Lower leg skin (tissue), 4 donors: ENCODE results near the gene PLEKHH2. TPM values are rescaled to one million over a fixed set of nuclear protein-coding genes. Genes with fewer than 3 reads are reported as not detected.
"Not testable (repeated sequence)": the region's sequence is repeated elsewhere in the genome, so short reads cannot be mapped to it uniquely, and the experiment has no call there.

Source experiments
- DNase-seq, 2 donors: peaks; one replicate each; pipeline ENCODE4 v3.0.0-alpha.2; 2019; ENCODE audit warnings: low spot score in 2 of 2
- H3K4me3 ChIP-seq: fragments of 200-600 bp; sonication (generic); 2 replicates; pipeline ENCODE4 v1.5.1; 2017; ENCODE audit warnings: mild to moderate bottlenecking, low read depth; ENCODE audit not compliant: poor library complexity, severe bottlenecking
- POLR2A ChIP-seq, 2 donors: fragments of 450-650 bp; IDR thresholded peaks; one replicate each; pipeline ENCODE4 v1.6.1; 2016 to 2017; ENCODE audit warnings: antibody characterized with exemption in 2 of 2, mild to moderate bottlenecking in 1 of 2, moderate library complexity in 1 of 2
- WGBS, 2 donors: methylation state at CpG; one replicate each; pipeline ENCODE4 v1.1.5; 2018; 5-methylcytosine and 5-hydroxymethylcytosine counted together
- intact Hi-C: fragments of 100-400 bp; cut with DNase I; formaldehyde crosslinking; loops from one replicate; pipeline ENCODE4 v1.15.0; 2023; ENCODE audit warnings: low total_unique reads
- total RNA-seq, 4 donors: library from RNA; depleted of rRNA; stranded (reverse); fragments of >200 nt; gene quantifications; one replicate each; pipeline ENCODE4 v1.1.0, GENCODE V29; 2016
- TF ChIP-seq, protein P1 (sequence below), 3 donors: fragments of 450-650 bp; IDR thresholded peaks; one replicate each; pipeline ENCODE4 v1.5.1; 2016; ENCODE audit warnings: antibody characterized with exemption in 3 of 3, mild to moderate bottlenecking in 3 of 3, moderate library complexity in 2 of 3

PLEKHH2 gene
- total RNA-seq, 4 donors from 2014 or later: 10.4 to 17.6 (median 15.4) TPM

- WGBS, 2 donors: 46 to 52% methylated on average over 5 of the region's 5 CpGs
- intact Hi-C loops: no loop called here
- no peak overlapping the region for H3K4me3 ChIP-seq
- TF ChIP-seq POLR2A (IDR thresholded peaks at IDR 0.05): no peak
- TF ChIP-seq, protein P1, sequence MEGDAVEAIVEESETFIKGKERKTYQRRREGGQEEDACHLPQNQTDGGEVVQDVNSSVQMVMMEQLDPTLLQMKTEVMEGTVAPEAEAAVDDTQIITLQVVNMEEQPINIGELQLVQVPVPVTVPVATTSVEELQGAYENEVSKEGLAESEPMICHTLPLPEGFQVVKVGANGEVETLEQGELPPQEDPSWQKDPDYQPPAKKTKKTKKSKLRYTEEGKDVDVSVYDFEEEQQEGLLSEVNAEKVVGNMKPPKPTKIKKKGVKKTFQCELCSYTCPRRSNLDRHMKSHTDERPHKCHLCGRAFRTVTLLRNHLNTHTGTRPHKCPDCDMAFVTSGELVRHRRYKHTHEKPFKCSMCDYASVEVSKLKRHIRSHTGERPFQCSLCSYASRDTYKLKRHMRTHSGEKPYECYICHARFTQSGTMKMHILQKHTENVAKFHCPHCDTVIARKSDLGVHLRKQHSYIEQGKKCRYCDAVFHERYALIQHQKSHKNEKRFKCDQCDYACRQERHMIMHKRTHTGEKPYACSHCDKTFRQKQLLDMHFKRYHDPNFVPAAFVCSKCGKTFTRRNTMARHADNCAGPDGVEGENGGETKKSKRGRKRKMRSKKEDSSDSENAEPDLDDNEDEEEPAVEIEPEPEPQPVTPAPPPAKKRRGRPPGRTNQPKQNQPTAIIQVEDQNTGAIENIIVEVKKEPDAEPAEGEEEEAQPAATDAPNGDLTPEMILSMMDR (IDR thresholded peaks at IDR 0.05): no peak
- DNase-seq: no peak
These were observed 48.3 kb downstream of the PLEKHH2 start for GRCh38 chr2:43685357-43685756.

GRCh38 chr2:43689999-43690398 lies 52.9 kb downstream of the PLEKHH2 start:
- intact Hi-C loops: no loop called here
- TF ChIP-seq POLR2A (IDR thresholded peaks at IDR 0.05): no peak
- TF ChIP-seq, protein P1 (IDR thresholded peaks at IDR 0.05): no peak
- no peak for DNase-seq

DNA sequence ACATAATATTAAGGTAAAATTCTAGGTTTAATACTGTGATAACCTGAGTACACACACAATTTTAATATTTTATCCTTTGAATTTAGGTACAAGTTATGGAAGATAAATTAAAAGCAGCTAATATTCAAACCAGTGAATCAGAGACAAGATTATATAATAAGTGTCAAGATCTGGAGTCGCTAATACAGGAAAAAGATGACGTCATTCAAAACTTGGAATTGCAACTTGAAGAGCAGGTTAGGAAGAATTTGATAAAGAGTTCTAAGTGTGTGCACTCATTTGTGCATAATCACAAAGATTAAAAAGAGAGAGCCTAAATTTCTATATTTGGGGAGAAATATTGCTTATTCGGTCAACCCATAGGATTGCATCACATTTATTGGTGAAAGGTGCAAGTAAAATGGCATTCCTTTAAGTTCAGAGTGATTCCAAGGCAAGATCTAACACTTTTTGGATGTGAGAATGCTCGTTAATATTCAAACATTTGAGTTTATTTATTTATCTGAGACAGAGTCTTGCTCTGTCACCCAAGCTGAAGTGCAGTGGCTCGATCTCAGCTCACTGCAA lies 55.5 kb downstream of the PLEKHH2 start:
- intact Hi-C loops: no loop called here
- no peak overlapping the region for H3K4me3 ChIP-seq
- no peak for DNase-seq
- no peak for TF ChIP-seq POLR2A (IDR thresholded peaks at IDR 0.05)
- TF ChIP-seq, protein P1 (IDR thresholded peaks at IDR 0.05): no peak
- 63 to 67% methylated on average over 5 of the region's 5 CpGs for WGBS, 2 donors

More at GRCh38 chr2:43689999-43690398, 52.9 kb downstream of the PLEKHH2 start:
- no peak overlapping the region for H3K4me3 ChIP-seq
- 65 to 86% methylated on average over 2 of the region's 2 CpGs for WGBS, 2 donors

GRCh38 chr2:43698140-43698539 lies 61.1 kb downstream of the PLEKHH2 start:
- H3K4me3 ChIP-seq, DNase-seq, intact Hi-C loops: not testable (repeated sequence)
- WGBS, 2 donors: 95% methylated on average over 6 of the region's 6 CpGs

DNA sequence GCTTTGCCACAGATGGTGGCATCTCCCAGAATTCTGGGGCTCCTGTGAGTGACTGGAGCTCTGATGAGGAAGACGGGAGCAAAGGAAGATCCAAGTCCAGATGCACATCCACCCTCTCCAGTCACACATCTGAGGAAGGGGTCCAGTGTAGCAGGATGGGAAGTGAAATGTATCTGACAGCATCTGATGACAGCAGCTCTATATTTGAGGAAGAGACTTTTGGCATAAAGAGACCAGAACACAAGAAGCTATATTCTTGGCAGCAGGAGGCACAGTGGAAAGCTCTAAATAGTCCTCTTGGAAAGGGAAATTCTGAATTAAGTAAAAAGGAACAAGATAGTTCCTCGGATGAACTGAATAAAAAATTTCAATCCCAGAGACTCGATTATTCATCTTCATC lies 62.7 kb downstream of the PLEKHH2 start:
- no peak overlapping the region for H3K4me3 ChIP-seq
- whole genome bisulfite sequencing, 2 donors: 67% methylated on average over 3 of the region's 3 CpGs
- intact Hi-C loops: no loop called here
- no peak for DNase-seq
- TF ChIP-seq POLR2A (IDR thresholded peaks at IDR 0.05): no peak
- TF ChIP-seq, protein P1 (IDR thresholded peaks at IDR 0.05): no peak

GRCh38 chr2:43701111-43701510 lies 64.1 kb downstream of the PLEKHH2 start:
- intact Hi-C loops: no loop called here
- TF ChIP-seq, protein P1 (IDR thresholded peaks at IDR 0.05): no peak
- TF ChIP-seq POLR2A (IDR thresholded peaks at IDR 0.05): no peak
- no peak for DNase-seq
- no peak overlapping the region for H3K4me3 ChIP-seq
